ENCODE measurements around the gene SH3BP2.

DNA sequence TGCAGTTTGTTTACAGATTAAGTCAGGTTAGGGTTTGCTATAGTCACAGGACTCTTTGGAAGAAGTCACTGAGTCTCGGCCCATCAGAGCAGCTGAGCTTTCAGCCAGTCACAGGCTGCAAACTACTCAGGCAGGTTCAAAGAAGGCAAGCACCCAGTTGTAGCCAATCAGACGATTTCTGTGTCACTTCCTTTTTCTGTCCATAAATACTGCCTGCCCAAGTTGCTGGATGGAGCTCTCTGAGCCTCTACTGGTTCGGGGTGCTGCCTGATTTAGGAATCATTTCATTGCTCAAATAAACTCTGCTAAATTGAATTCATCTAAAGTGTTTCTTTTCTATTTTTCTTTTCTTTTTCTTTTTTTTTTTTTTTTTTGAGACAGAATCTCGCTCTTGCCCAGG, 7.3 kb upstream of the SH3BP2 start:
- TF ChIP-seq POLR2AphosphoS5 (IDR thresholded peaks at IDR 0.05) (no peak), RAD21 (conservative IDR thresholded peaks at IDR 0.05) (no peak)

All from neural cell (in vitro differentiated cells).